KBM-7 (cell line): ENCODE data around the gene INTS7.
"Not testable (repeated sequence)": the region's sequence is repeated elsewhere in the genome, so short reads cannot be mapped to it uniquely, and the experiment has no call there.

Source experiments
- DNase-seq: peaks from one replicate; pipeline ENCODE4 v3.0.0-alpha.2; 2015
- in situ Hi-C: fragments of 300-500 bp; cut with MboI; formaldehyde crosslinking; loops from 2 replicates; pipeline ENCODE4 v1.14.3; 2020; ENCODE audit warnings: low sequenced_read_pairs, low pct_unique_long_range_greater_than_20kb, mixed read lengths

Gene INTS7

GRCh38 chr1:211920602-211921226 is 114.6 kb downstream of the INTS7 start:
- DNase-seq, result no peak
- in situ Hi-C loops, result no loop called here

- DNase-seq, result no peak
- in situ Hi-C loops, result no loop called here
Measured at GRCh38 chr1:211920141-211920572, 115.2 kb downstream of the INTS7 start.

- in situ Hi-C loops, result no loop called here
- DNase-seq, result no peak
Measured at GRCh38 chr1:211918843-211919414, 116.4 kb downstream of the INTS7 start.

- in situ Hi-C loops, DNase-seq: not testable (repeated sequence)
Measured at GRCh38 chr1:211916458-211916857, 118.9 kb downstream of the INTS7 start.

- no peak for DNase-seq
- in situ Hi-C loops, result no loop called here
Measured at GRCh38 chr1:211915924-211916323, 119.4 kb downstream of the INTS7 start.

GRCh38 chr1:211912844-211913432 is 122.4 kb downstream of the INTS7 start:
- in situ Hi-C loops, result no loop called here
- no peak for DNase-seq

- DNase-seq, result no peak
- in situ Hi-C loops, result no loop called here
Measured at GRCh38 chr1:211912038-211912437, 123.3 kb downstream of the INTS7 start.

GRCh38 chr1:211910913-211911485 is 124.4 kb downstream of the INTS7 start:
- in situ Hi-C loops, result no loop called here
- peak; percentile 87 for DNase-seq

- DNase-seq, result no peak
- in situ Hi-C loops, result no loop called here
Measured at GRCh38 chr1:211910113-211910884, 125.1 kb downstream of the INTS7 start.

GRCh38 chr1:211909395-211909794 is 126.0 kb downstream of the INTS7 start:
- in situ Hi-C loops, result no loop called here

GRCh38 chr1:211908951-211909350 is 126.4 kb downstream of the INTS7 start:
- no peak for DNase-seq
- in situ Hi-C loops, result no loop called here

More at GRCh38 chr1:211909395-211909794, 126.0 kb downstream of the INTS7 start:
- DNase-seq, result no peak

GRCh38 chr1:211908453-211908852 is 126.9 kb downstream of the INTS7 start:
- DNase-seq, result peak; percentile 69
- in situ Hi-C loops, result no loop called here

GRCh38 chr1:211903490-211904245 is 131.7 kb downstream of the INTS7 start:
- in situ Hi-C loops, result no loop called here
- DNase-seq, result no peak

GRCh38 chr1:211902624-211903291 is 132.6 kb downstream of the INTS7 start:
- in situ Hi-C loops, result no loop called here
- no peak for DNase-seq

- in situ Hi-C loops, result no loop called here
- no peak for DNase-seq
Measured at GRCh38 chr1:211901945-211902344, 133.4 kb downstream of the INTS7 start.

- in situ Hi-C loops, result no loop called here
- DNase-seq, result no peak
Measured at GRCh38 chr1:211900441-211900840, 134.9 kb downstream of the INTS7 start.

- DNase-seq, result no peak
- in situ Hi-C loops, result no loop called here
Measured at GRCh38 chr1:211896958-211897357, 138.4 kb downstream of the INTS7 start.

GRCh38 chr1:211895126-211895759 is 140.1 kb downstream of the INTS7 start:
- in situ Hi-C loops, result no loop called here
- DNase-seq, result no peak
